Rectal smooth muscle tissue (tissue), 1 donor: ENCODE results near the gene GALNT18.

Experiments
- H3K27ac ChIP-seq: one replicate; pipeline ENCODE4 v1.7.0; 2013; ENCODE audit warnings: low read depth, low read length, inconsistent platforms
- H3K27me3 ChIP-seq: one replicate; pipeline ENCODE4 v1.7.0; 2013; ENCODE audit warnings: low read length; ENCODE audit not compliant: control insufficient read depth, insufficient read depth
- H3K36me3 ChIP-seq: one replicate; pipeline ENCODE4 v1.7.0; 2013; ENCODE audit warnings: low read length; ENCODE audit not compliant: control insufficient read depth, insufficient read depth
- H3K4me1 ChIP-seq: one replicate; pipeline ENCODE4 v1.7.0; 2013; ENCODE audit warnings: low read length; ENCODE audit not compliant: control insufficient read depth, insufficient read depth
- H3K4me3 ChIP-seq: one replicate; pipeline ENCODE4 v1.7.0; 2013; ENCODE audit warnings: low read length
- H3K9ac ChIP-seq: one replicate; pipeline ENCODE4 v1.7.0; 2013; ENCODE audit warnings: low read length

GALNT18 gene

GRCh38 chr11:11313426-11313825 lies 308.4 kb downstream of the GALNT18 start:
- Histone ChIP-seq H3K4me1 (peaks cover 3% of the 10 kb centered on the region), H3K27me3 (no peaks in the 10 kb centered on the region), H3K9ac (no peak overlapping the region), H3K4me3 (no peak overlapping the region), H3K27ac (no peak overlapping the region), H3K36me3 (no peaks in the 10 kb centered on the region)

GRCh38 chr11:11312738-11313137 lies 309.1 kb downstream of the GALNT18 start:
- Histone ChIP-seq H3K9ac (no peak overlapping the region), H3K4me3 (no peak overlapping the region), H3K27me3 (no peaks in the 10 kb centered on the region), H3K4me1 (peaks cover 3% of the 10 kb centered on the region), H3K27ac (no peak overlapping the region), H3K36me3 (no peaks in the 10 kb centered on the region)

- Histone ChIP-seq H3K27me3 (no peaks in the 10 kb centered on the region), H3K27ac (no peak overlapping the region), H3K9ac (no peak overlapping the region), H3K4me1 (peaks cover 3% of the 10 kb centered on the region), H3K36me3 (no peaks in the 10 kb centered on the region), H3K4me3 (no peak overlapping the region)
Observed at GRCh38 chr11:11311169-11311568, 310.6 kb downstream of the GALNT18 start.

GRCh38 chr11:11309906-11310305 lies 311.9 kb downstream of the GALNT18 start:
- Histone ChIP-seq H3K4me1 (peaks cover 3% of the 10 kb centered on the region), H3K9ac (no peak overlapping the region), H3K4me3 (no peak overlapping the region), H3K27me3 (no peaks in the 10 kb centered on the region), H3K36me3 (no peaks in the 10 kb centered on the region), H3K27ac (no peak overlapping the region)

GRCh38 chr11:11308249-11308648 lies 313.6 kb downstream of the GALNT18 start:
- Histone ChIP-seq H3K9ac (no peak overlapping the region), H3K27ac (no peak overlapping the region), H3K27me3 (no peaks in the 10 kb centered on the region), H3K4me1 (no peaks in the 10 kb centered on the region), H3K36me3 (no peaks in the 10 kb centered on the region), H3K4me3 (no peak overlapping the region)

GRCh38 chr11:11306855-11307254 lies 314.9 kb downstream of the GALNT18 start:
- H3K36me3 ChIP-seq: no peaks in the 10 kb centered on the region
- H3K9ac ChIP-seq: no peak overlapping the region
- no peaks in the 10 kb centered on the region for H3K27me3 ChIP-seq
- no peak overlapping the region for H3K27ac ChIP-seq
- H3K4me1 ChIP-seq: no peaks in the 10 kb centered on the region
- no peak overlapping the region for H3K4me3 ChIP-seq

GRCh38 chr11:11304550-11304949 lies 317.3 kb downstream of the GALNT18 start:
- Histone ChIP-seq H3K36me3 (no peaks in the 10 kb centered on the region), H3K27ac (no peak overlapping the region), H3K27me3 (no peaks in the 10 kb centered on the region), H3K4me1 (no peaks in the 10 kb centered on the region), H3K9ac (no peak overlapping the region), H3K4me3 (no peak overlapping the region)

GRCh38 chr11:11302565-11302964 lies 319.2 kb downstream of the GALNT18 start:
- Histone ChIP-seq H3K4me3 (no peak overlapping the region), H3K36me3 (no peaks in the 10 kb centered on the region), H3K27ac (no peak overlapping the region), H3K4me1 (no peaks in the 10 kb centered on the region), H3K9ac (no peak overlapping the region), H3K27me3 (no peaks in the 10 kb centered on the region)

- no peaks in the 10 kb centered on the region for H3K27me3 ChIP-seq
- H3K36me3 ChIP-seq: no peaks in the 10 kb centered on the region
- H3K4me1 ChIP-seq: peaks cover 3% of the 10 kb centered on the region
- H3K4me3 ChIP-seq: no peak overlapping the region
- H3K9ac ChIP-seq: no peak overlapping the region
- H3K27ac ChIP-seq: no peak overlapping the region
Observed at GRCh38 chr11:11301212-11301611, 320.6 kb downstream of the GALNT18 start.

GRCh38 chr11:11297578-11297977 lies 324.2 kb downstream of the GALNT18 start:
- Histone ChIP-seq H3K4me3 (no peak overlapping the region), H3K27me3 (no peaks in the 10 kb centered on the region), H3K36me3 (no peaks in the 10 kb centered on the region), H3K4me1 (peaks cover 5% of the 10 kb centered on the region), H3K9ac (no peak overlapping the region), H3K27ac (no peak overlapping the region)

GRCh38 chr11:11296434-11296833 lies 325.4 kb downstream of the GALNT18 start:
- peaks cover 5% of the 10 kb centered on the region for H3K4me1 ChIP-seq
- no peaks in the 10 kb centered on the region for H3K36me3 ChIP-seq
- H3K4me3 ChIP-seq: no peak overlapping the region
- H3K27me3 ChIP-seq: no peaks in the 10 kb centered on the region
- H3K27ac ChIP-seq: no peak overlapping the region
- H3K9ac ChIP-seq: no peak overlapping the region

GRCh38 chr11:11294551-11294855 lies 327.3 kb downstream of the GALNT18 start:
- Histone ChIP-seq H3K4me1 (peaks cover 5% of the 10 kb centered on the region), H3K27ac (no peak overlapping the region), H3K27me3 (no peaks in the 10 kb centered on the region), H3K4me3 (no peak overlapping the region), H3K9ac (no peak overlapping the region), H3K36me3 (no peaks in the 10 kb centered on the region)

GRCh38 chr11:11293798-11294550 lies 327.8 kb downstream of the GALNT18 start:
- no peak overlapping the region for H3K27ac ChIP-seq
- no peaks in the 10 kb centered on the region for H3K27me3 ChIP-seq
- no peaks in the 10 kb centered on the region for H3K36me3 ChIP-seq
- H3K4me1 ChIP-seq: peaks cover 5% of the 10 kb centered on the region
- H3K9ac ChIP-seq: no peak overlapping the region
- H3K4me3 ChIP-seq: no peak overlapping the region
